Measurements from ENCODE around the gene PTGR3. TPM values are rescaled to one million over a fixed set of nuclear protein-coding genes. Genes with fewer than 3 reads are reported as not detected.

PTGR3 gene
- total RNA-seq, 1 experiment from 2014 or later: 13.8 TPM

DNA sequence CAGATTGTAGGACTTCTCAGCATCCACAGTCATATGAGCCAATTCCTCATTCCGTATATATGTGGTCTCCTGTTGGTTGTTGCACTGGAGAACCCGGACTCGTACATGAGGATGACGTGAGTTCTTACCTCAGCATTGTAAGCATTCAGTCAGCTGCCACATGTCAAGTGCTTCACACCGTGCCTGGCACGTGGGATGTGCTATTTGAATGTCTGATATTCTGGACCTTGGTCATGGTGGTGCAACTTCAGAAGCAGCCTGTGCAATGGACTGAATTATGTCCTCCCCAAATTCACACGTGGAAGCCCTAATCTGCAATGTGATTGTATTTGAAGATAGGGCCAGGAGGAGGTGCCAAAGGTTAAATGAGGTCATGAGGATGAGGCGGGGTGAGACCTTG is 32.1 kb downstream of the PTGR3 start:
- CTCF ChIA-PET: no interaction called here
- no peaks in the 10 kb centered on the region for H3K27me3 Mint-ChIP-seq (ENCODE audit: low read depth)
- H3K9me3 Mint-ChIP-seq: no peaks in the 10 kb centered on the region; the same call in 1 of the 2 replicates
- peaks cover 10% of the 10 kb centered on the region for H3K4me1 Mint-ChIP-seq
- ATAC-seq: no peak
- DNase-seq (ENCODE audit: low spot score): no peak
- no peak overlapping the region for H3K4me3 Mint-ChIP-seq
- no peak overlapping the region for H3K27ac Mint-ChIP-seq
- POLR2A ChIA-PET: no interaction called here
- H3K36me3 Mint-ChIP-seq: no peaks in the 10 kb centered on the region
- TF ChIP-seq USF1 (CRISPR knock-in tag; IDR thresholded peaks at IDR 0.05): no peak
- no peak for TF ChIP-seq ZNF532 (CRISPR knock-in tag; IDR thresholded peaks at IDR 0.05; ENCODE audit: borderline replicate concordance)
- no peak for TF ChIP-seq ZNF263 (CRISPR knock-in tag; IDR thresholded peaks at IDR 0.05; ENCODE audit: low read depth)
- TF ChIP-seq, protein P1, sequence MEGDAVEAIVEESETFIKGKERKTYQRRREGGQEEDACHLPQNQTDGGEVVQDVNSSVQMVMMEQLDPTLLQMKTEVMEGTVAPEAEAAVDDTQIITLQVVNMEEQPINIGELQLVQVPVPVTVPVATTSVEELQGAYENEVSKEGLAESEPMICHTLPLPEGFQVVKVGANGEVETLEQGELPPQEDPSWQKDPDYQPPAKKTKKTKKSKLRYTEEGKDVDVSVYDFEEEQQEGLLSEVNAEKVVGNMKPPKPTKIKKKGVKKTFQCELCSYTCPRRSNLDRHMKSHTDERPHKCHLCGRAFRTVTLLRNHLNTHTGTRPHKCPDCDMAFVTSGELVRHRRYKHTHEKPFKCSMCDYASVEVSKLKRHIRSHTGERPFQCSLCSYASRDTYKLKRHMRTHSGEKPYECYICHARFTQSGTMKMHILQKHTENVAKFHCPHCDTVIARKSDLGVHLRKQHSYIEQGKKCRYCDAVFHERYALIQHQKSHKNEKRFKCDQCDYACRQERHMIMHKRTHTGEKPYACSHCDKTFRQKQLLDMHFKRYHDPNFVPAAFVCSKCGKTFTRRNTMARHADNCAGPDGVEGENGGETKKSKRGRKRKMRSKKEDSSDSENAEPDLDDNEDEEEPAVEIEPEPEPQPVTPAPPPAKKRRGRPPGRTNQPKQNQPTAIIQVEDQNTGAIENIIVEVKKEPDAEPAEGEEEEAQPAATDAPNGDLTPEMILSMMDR (IDR thresholded peaks at IDR 0.05): no peak
- no peak for TF ChIP-seq ARID4B (CRISPR knock-in tag; IDR thresholded peaks at IDR 0.05; ENCODE audit: borderline replicate concordance)
- TF ChIP-seq, protein P2, sequence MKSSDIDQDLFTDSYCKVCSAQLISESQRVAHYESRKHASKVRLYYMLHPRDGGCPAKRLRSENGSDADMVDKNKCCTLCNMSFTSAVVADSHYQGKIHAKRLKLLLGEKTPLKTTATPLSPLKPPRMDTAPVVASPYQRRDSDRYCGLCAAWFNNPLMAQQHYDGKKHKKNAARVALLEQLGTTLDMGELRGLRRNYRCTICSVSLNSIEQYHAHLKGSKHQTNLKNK (CRISPR knock-in tag; IDR thresholded peaks at IDR 0.05): no peak
- TF ChIP-seq KAT7 (CRISPR knock-in tag; IDR thresholded peaks at IDR 0.05; ENCODE audit: borderline replicate concordance): no peak
- no peak for TF ChIP-seq MYBL2 (CRISPR knock-in tag; IDR thresholded peaks at IDR 0.05)
- TF ChIP-seq, protein P3, sequence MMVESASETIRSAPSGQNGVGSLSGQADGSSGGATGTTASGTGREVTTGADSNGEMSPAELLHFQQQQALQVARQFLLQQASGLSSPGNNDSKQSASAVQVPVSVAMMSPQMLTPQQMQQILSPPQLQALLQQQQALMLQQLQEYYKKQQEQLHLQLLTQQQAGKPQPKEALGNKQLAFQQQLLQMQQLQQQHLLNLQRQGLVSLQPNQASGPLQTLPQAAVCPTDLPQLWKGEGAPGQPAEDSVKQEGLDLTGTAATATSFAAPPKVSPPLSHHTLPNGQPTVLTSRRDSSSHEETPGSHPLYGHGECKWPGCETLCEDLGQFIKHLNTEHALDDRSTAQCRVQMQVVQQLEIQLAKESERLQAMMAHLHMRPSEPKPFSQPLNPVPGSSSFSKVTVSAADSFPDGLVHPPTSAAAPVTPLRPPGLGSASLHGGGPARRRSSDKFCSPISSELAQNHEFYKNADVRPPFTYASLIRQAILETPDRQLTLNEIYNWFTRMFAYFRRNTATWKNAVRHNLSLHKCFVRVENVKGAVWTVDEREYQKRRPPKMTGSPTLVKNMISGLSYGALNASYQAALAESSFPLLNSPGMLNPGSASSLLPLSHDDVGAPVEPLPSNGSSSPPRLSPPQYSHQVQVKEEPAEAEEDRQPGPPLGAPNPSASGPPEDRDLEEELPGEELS (CRISPR knock-in tag; IDR thresholded peaks at IDR 0.05): no peak
- no peak for TF ChIP-seq PREB (CRISPR knock-in tag; IDR thresholded peaks at IDR 0.05; ENCODE audit: borderline replicate concordance)
- TF ChIP-seq E2F1 (CRISPR knock-in tag; IDR thresholded peaks at IDR 0.05): no peak
- TF ChIP-seq ZNF396 (CRISPR knock-in tag; IDR thresholded peaks at IDR 0.05; ENCODE audit: borderline replicate concordance): no peak
- TF ChIP-seq RORB (CRISPR knock-in tag; IDR thresholded peaks at IDR 0.05): no peak
- TF ChIP-seq ZNF219 (CRISPR knock-in tag; IDR thresholded peaks at IDR 0.05; ENCODE audit: borderline replicate concordance): no peak
- TF ChIP-seq, protein P4, sequence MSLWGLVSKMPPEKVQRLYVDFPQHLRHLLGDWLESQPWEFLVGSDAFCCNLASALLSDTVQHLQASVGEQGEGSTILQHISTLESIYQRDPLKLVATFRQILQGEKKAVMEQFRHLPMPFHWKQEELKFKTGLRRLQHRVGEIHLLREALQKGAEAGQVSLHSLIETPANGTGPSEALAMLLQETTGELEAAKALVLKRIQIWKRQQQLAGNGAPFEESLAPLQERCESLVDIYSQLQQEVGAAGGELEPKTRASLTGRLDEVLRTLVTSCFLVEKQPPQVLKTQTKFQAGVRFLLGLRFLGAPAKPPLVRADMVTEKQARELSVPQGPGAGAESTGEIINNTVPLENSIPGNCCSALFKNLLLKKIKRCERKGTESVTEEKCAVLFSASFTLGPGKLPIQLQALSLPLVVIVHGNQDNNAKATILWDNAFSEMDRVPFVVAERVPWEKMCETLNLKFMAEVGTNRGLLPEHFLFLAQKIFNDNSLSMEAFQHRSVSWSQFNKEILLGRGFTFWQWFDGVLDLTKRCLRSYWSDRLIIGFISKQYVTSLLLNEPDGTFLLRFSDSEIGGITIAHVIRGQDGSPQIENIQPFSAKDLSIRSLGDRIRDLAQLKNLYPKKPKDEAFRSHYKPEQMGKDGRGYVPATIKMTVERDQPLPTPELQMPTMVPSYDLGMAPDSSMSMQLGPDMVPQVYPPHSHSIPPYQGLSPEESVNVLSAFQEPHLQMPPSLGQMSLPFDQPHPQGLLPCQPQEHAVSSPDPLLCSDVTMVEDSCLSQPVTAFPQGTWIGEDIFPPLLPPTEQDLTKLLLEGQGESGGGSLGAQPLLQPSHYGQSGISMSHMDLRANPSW (CRISPR knock-in tag; conservative IDR thresholded peaks at IDR 0.05; ENCODE audit: low read depth): no peak
- TF ChIP-seq GRHL2 (CRISPR knock-in tag; IDR thresholded peaks at IDR 0.05; ENCODE audit: insufficient replicate concordance, severe bottlenecking): no peak

Data from WTC11 (cell line).